Psoas muscle (tissue), 8 donors: ENCODE measurements around the gene COPZ1. TPM values are rescaled to one million over a fixed set of nuclear protein-coding genes. Genes with fewer than 3 reads are reported as not detected.

Source experiments
- ATAC-seq, 4 donors: fragments of 200-7000 bp; cut with Tn5 transposase; one replicate each; pipeline ENCODE4 v1.9.1; 2020; ENCODE audit warnings: moderate library complexity in 3 of 4, mild to moderate bottlenecking in 2 of 4
- DNase-seq, 2 donors: peaks; one replicate each; pipeline ENCODE4 v3.0.0-alpha.2; 2020
- H3K27ac ChIP-seq: fragments of 200-600 bp; one replicate; pipeline ENCODE4 v1.8.0; 2022
- H3K27me3 ChIP-seq, 3 donors: fragments of 200-600 bp in 1 of 3; one replicate each; pipeline versions ENCODE4 v1.6.1 to v1.8.0; 2013 to 2022; ENCODE audit warnings: low read length in 2 of 3, mild to moderate bottlenecking in 2 of 3, moderate library complexity in 1 of 3; ENCODE audit not compliant: insufficient read depth in 3 of 3
- H3K36me3 ChIP-seq, 2 donors: fragments of 200-600 bp in 1 of 2; one replicate each; pipeline versions ENCODE4 v1.6.1 to v1.8.0; 2013 to 2022; ENCODE audit warnings: low read depth in 1 of 2, mild to moderate bottlenecking in 1 of 2, moderate library complexity in 1 of 2; ENCODE audit not compliant: insufficient read depth in 1 of 2
- H3K4me1 ChIP-seq: fragments of 200-600 bp; one replicate; pipeline ENCODE4 v1.8.0; 2022
- H3K4me3 ChIP-seq: fragments of 200-600 bp; one replicate; pipeline ENCODE4 v1.8.0; 2022; ENCODE audit warnings: mild to moderate bottlenecking
- H3K9me3 ChIP-seq: fragments of 200-600 bp; one replicate; pipeline ENCODE4 v1.8.0; 2022
- CTCF ChIP-seq: fragments of 200-600 bp; IDR thresholded peaks from one replicate; pipeline ENCODE4 v1.8.0; 2022; ENCODE audit warnings: antibody characterized with exemption
- WGBS, 3 donors: extraction: QIAGEN DNeasy Blood & Tissue Kit; methylation state at CpG; one replicate each; pipeline versions ENCODE4 v1.1.6 to v1.1.7; 2013; 5-methylcytosine and 5-hydroxymethylcytosine counted together
- intact Hi-C, 2 donors: fragments of 100-400 bp; cut with DNase I; formaldehyde crosslinking; loops; one replicate each; pipeline versions ENCODE4 v1.11.0 to v1.14.2; 2022
- polyA plus RNA-seq, 3 donors: library from polyadenylated mRNA; stranded (reverse); fragments of 200-250 nt; gene quantifications; one replicate each; pipeline ENCODE4 v1.2.3, GENCODE V29; 2013
- total RNA-seq, 4 donors: library from RNA; stranded (reverse); fragmentation: NEBNext Ultra II Directional in 2 of 4; extraction: Animal tissue kit (Norgen Biotek cat#: 25700) in 2 of 4; gene quantifications; one replicate each; pipeline versions ENCODE4 v1.2.1 to v1.2.4, GENCODE V29; 2021 to 2023
- donor health status: healthy with polysubstance abuse.
- donor health status: DM: no; HTN: no; CAD: no; lungs with moderate emphysema.
- donor health status: Bipolar disorder and iron deficiency.
- donor health status: healthy.
- donor health status: DM: yes; HTN: yes; CAD: no.
- donor health status: DM: no; HTN: no; CAD: no.
- donor health status: DM: no; HTN: no; CAD: no.
- donor health status: DM: yes; HTN: yes; CAD: no.

The COPZ1 gene
- total and polyA plus RNA-seq, 7 donors: 77.8 to 131 (median 88.3) TPM

- no peaks in the 10 kb centered on the region for H3K9me3 ChIP-seq
- WGBS, 3 donors: 73 to 100% (median 85%) methylated on average over 1 of the region's 1 CpG
- TF ChIP-seq CTCF: no peak
- ATAC-seq (no peak), DNase-seq (peak in 1 of 2 donors; percentile 63)
- intact Hi-C loops: no loop called here
- peak within 1 kb of the TSS; percentile 67 for H3K4me3 ChIP-seq
- H3K27ac ChIP-seq: peak within 1 kb of the TSS; percentile 76
- H3K4me1 ChIP-seq: peaks cover 52% of the 10 kb centered on the region
- H3K27me3 ChIP-seq: no peaks in the 10 kb centered on the region
- peaks cover 0 to 14% of the 10 kb centered on the region in 2 donors for H3K36me3 ChIP-seq
Measured at GRCh38 chr12:54384591-54385041, 59.7 kb downstream of the COPZ1 start, which contains the start of gene ZNF385A. Gene ZNF385A, minus strand, starts transcription at chr12:54384733. Its CDS starts 219 bp downstream, at chr12:54384514.

- WGBS, 3 donors: 24 to 29% (median 27%) methylated on average over 9 to 10 of the region's 10 CpGs
- Histone ChIP-seq H3K27ac (peak overlapping the region; percentile 76), H3K9me3 (no peaks in the 10 kb centered on the region), H3K27me3 (no peaks in the 10 kb centered on the region), H3K4me3 (peak overlapping the region; percentile 67), H3K36me3 (peaks cover 0 to 14% of the 10 kb centered on the region in 2 donors), H3K4me1 (peaks cover 45% of the 10 kb centered on the region)
- peak in 1 of 2 donors; percentile 72 for DNase-seq
- no peak for TF ChIP-seq CTCF
- peak; percentile 66 to 79 (median 70) for ATAC-seq
- intact Hi-C loops: no loop called here
Measured at GRCh38 chr12:54385251-54385914, 60.5 kb downstream of the COPZ1 start.

DNA sequence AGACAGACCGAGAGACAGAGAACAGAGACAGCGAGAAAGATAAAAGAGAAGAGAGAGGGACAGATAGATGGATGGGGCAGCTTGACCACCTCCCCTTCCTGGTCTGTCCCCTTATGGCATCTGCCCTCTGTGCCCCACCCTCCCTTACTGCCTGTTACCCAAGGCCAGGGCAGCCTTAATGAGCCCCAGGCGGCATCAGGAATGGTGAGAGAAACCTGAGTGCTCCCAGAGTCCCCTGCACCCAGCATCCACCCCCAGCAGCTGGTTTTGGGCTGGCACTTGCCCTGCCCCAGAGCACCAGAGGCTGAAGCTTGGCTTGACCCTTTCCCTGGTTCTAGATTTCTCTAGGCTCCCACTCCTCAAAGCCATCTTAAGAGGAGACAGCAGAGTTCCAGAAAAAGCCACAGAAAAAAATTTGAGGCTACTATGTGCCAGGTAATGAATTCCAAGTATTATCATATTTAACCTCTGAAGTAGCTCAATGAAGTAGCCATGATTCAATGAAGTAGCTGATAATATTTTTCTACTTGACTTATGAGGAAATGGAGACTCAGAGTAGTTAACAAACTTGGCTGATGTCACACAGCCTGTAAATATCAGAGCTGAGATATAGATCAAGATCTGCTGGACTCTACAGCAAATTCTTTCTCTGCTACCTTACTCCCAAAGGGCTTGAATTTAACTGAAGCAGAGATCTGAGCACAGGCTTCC is 61.6 kb downstream of the COPZ1 start:
- DNase-seq: peak; percentile 60 to 81

GRCh38 chr12:54387114-54387467 is 62.2 kb downstream of the COPZ1 start:
- WGBS, 3 donors: 62 to 71% (median 66%) methylated on average over 3 of the region's 3 CpGs
- Histone ChIP-seq H3K27ac (peak overlapping the region; percentile 69), H3K9me3 (no peaks in the 10 kb centered on the region), H3K4me1 (peaks cover 31% of the 10 kb centered on the region), H3K27me3 (no peaks in the 10 kb centered on the region), H3K36me3 (peaks cover 0 to 4% of the 10 kb centered on the region in 2 donors), H3K4me3 (no peak overlapping the region)
- TF ChIP-seq CTCF: no peak
- peak in 1 of 2 donors; percentile 46 for DNase-seq
- ATAC-seq: no peak
- intact Hi-C loops: no loop called here

More for the DNA sequence above, 61.6 kb downstream of the COPZ1 start:
- H3K4me1 ChIP-seq: peaks cover 34% of the 10 kb centered on the region
- H3K27ac ChIP-seq: peak overlapping the region; percentile 69
- intact Hi-C loops: no loop called here
- WGBS, 3 donors: 31 to 49% (median 34%) methylated on average over 3 of the region's 3 CpGs
- no peaks in the 10 kb centered on the region for H3K9me3 ChIP-seq
- peak; percentile 64 to 81 (median 74) for ATAC-seq
- H3K4me3 ChIP-seq: peak overlapping the region; percentile 67
- H3K27me3 ChIP-seq: no peaks in the 10 kb centered on the region
- no peak for TF ChIP-seq CTCF
- peaks cover 0 to 7% of the 10 kb centered on the region in 2 donors for H3K36me3 ChIP-seq
